K562 (cell line): Measurements from ENCODE around the gene ACSF3. TPM values are rescaled to one million over a fixed set of nuclear protein-coding genes. Genes with fewer than 3 reads are reported as not detected.

Experiments used
- ADNP ChIP-seq: fragments of 200-800 bp; sonication (Bioruptor generic); IDR thresholded peaks from 2 replicates; pipeline ENCODE4 v1.6.1; 2016; ENCODE audit warnings: missing genetic modification characterization, missing compliant biosample characterization
- ASH1L ChIP-seq: fragments of 450-650 bp; IDR thresholded peaks from 2 replicates; pipeline ENCODE4 v1.6.1; 2018; ENCODE audit warnings: borderline replicate concordance, mild to moderate bottlenecking, low read depth; ENCODE audit not compliant: partially characterized antibody
- BRCA1 ChIP-seq, 2 experiments: fragments of 450-650 bp in 1 of 2; sonication (generic) in 1 of 2; formaldehyde crosslinking in 1 of 2; IDR thresholded peaks; 2 replicates each; pipeline versions ENCODE4 v1.5.0 to v1.6.1; 2017 to 2020; ENCODE audit warnings: mild to moderate bottlenecking in 1 of 2, missing genetic modification reagents in 1 of 2
- CXXC5 ChIP-seq: fragments of 250-450 bp; sonication (Bioruptor Pico); IDR thresholded peaks from 2 replicates; pipeline ENCODE4 v1.8.0; 2022; ENCODE audit warnings: inconsistent platforms, mild to moderate bottlenecking, moderate library complexity
- ETS1 ChIP-seq: conservative IDR thresholded peaks from 2 replicates; pipeline ENCODE4 v1.6.1; 2011; ENCODE audit warnings: low read depth, mild to moderate bottlenecking, low read length; ENCODE audit not compliant: control insufficient read depth
- HMGN3 ChIP-seq: IDR thresholded peaks from 2 replicates; pipeline ENCODE4 v1.6.1; 2011; ENCODE audit warnings: borderline replicate concordance, low read depth, mild to moderate bottlenecking, mixed read lengths, low read length; ENCODE audit not compliant: insufficient read length; ENCODE audit errors: extremely low read depth
- MEIS2 ChIP-seq: fragments of 450-650 bp; IDR thresholded peaks from 2 replicates; pipeline ENCODE4 v1.6.1; 2014; ENCODE audit warnings: mild to moderate bottlenecking; ENCODE audit not compliant: partially characterized antibody
- MXI1 ChIP-seq: IDR thresholded peaks from 2 replicates; pipeline ENCODE4 v1.6.1; 2011; ENCODE audit warnings: low read depth, mild to moderate bottlenecking, improper control_type of control experiment, low read length
- NBN ChIP-seq: fragments of 450-650 bp; IDR thresholded peaks from 2 replicates; pipeline ENCODE4 v1.6.1; 2016; ENCODE audit warnings: low read depth, mild to moderate bottlenecking
- POLR2B ChIP-seq: fragments of 450-650 bp; IDR thresholded peaks from 2 replicates; pipeline ENCODE4 v1.6.1; 2018; ENCODE audit warnings: low read depth; ENCODE audit not compliant: partially characterized antibody
- RB1 ChIP-seq: fragments of 450-650 bp; IDR thresholded peaks from 2 replicates; pipeline ENCODE4 v1.6.1; 2017; ENCODE audit warnings: low read depth, mild to moderate bottlenecking
- RBFOX2 ChIP-seq: fragments of 200-400 bp; formaldehyde crosslinking; IDR thresholded peaks from 2 replicates; pipeline ENCODE4 v1.6.1; 2017; ENCODE audit warnings: low read depth, mild to moderate bottlenecking, low read length, moderate library complexity
- RFX5 ChIP-seq: IDR thresholded peaks from 2 replicates; pipeline ENCODE4 v1.6.1; 2011; ENCODE audit warnings: low read depth, mild to moderate bottlenecking, improper control_type of control experiment, low read length
- SIRT6 ChIP-seq: IDR thresholded peaks from one replicate; pipeline ENCODE4 v1.6.1; 2012; ENCODE audit warnings: low read depth, mild to moderate bottlenecking, control low read depth, inconsistent platforms, low read length, moderate library complexity
- SMARCB1 ChIP-seq: IDR thresholded peaks from 2 replicates; pipeline ENCODE4 v1.6.1; 2011; ENCODE audit warnings: improper control_type of control experiment, low read depth; ENCODE audit not compliant: insufficient read length
- SREBF2 ChIP-seq: sonication (generic); formaldehyde crosslinking; IDR thresholded peaks from 2 replicates; pipeline ENCODE4 v1.4.0; 2020; ENCODE audit warnings: mild to moderate bottlenecking, missing genetic modification reagents
- TAL1 ChIP-seq: fragments of 450-650 bp; IDR thresholded peaks from 2 replicates; pipeline ENCODE4 v1.6.1; 2016; ENCODE audit warnings: mild to moderate bottlenecking
- ZFP36 ChIP-seq: fragments of 150-350 bp; IDR thresholded peaks from 2 replicates; pipeline ENCODE4 v1.6.1; 2018; ENCODE audit warnings: low read length, low read depth; ENCODE audit not compliant: partially characterized antibody
- ZKSCAN3 ChIP-seq: fragments of 250-450 bp; sonication (Bioruptor Pico); IDR thresholded peaks from 2 replicates; pipeline ENCODE4 v1.4.0; 2020
- ZNF282 ChIP-seq: sonication (generic); formaldehyde crosslinking; IDR thresholded peaks from 2 replicates; pipeline ENCODE4 v1.8.1; 2023; ENCODE audit warnings: missing genetic modification reagents
- ZNF316 ChIP-seq: fragments of 450-650 bp; IDR thresholded peaks from 2 replicates; pipeline ENCODE4 v1.6.1; 2016
- ZNF408 ChIP-seq: fragments of 250-450 bp; sonication (Bioruptor Pico); IDR thresholded peaks from 2 replicates; pipeline ENCODE4 v1.4.0; 2020; ENCODE audit warnings: low read depth, mild to moderate bottlenecking, moderate library complexity
- ZNF444 ChIP-seq: fragments of 250-450 bp; sonication (Bioruptor Pico); IDR thresholded peaks from 2 replicates; pipeline ENCODE4 v1.4.0; 2020; ENCODE audit warnings: mild to moderate bottlenecking, moderate library complexity
- ZNF668 ChIP-seq: fragments of 250-450 bp; sonication (Bioruptor Pico); IDR thresholded peaks from 2 replicates; pipeline ENCODE4 v1.8.0; 2022; ENCODE audit warnings: mild to moderate bottlenecking, inconsistent platforms
- ZNF79 ChIP-seq: fragments of 250-450 bp; sonication (Bioruptor Pico); IDR thresholded peaks from 2 replicates; pipeline ENCODE4 v1.4.0; 2020; ENCODE audit warnings: low read depth, mild to moderate bottlenecking, moderate library complexity
- polyA plus RNA-seq, 8 experiments: library from polyadenylated mRNA; depleted of rRNA in 4 of 8; stranded (reverse) in 5 of 8; unstranded in 3 of 8; fragments of >200 nt; fragmentation: Nextera tagmentation in 2 of 8; fragmentation: Illumina TruSeq in 1 of 8; extraction: Ambion mirVana in 2 of 8; extraction: Trizol in 1 of 8; gene quantifications; 2 replicates each; pipeline versions ENCODE4 v1.2.1 to v1.2.3, GENCODE V29; 2011 to 2014; ENCODE audit warnings: inconsistent platforms in 1 of 8, missing spikeins in 1 of 8
- total RNA-seq, 7 experiments: library from RNA; depleted of rRNA in 6 of 7; stranded (reverse); fragments of >200 nt in 6 of 7; fragmentation: Illumina TruSeq in 2 of 7; extraction: Trizol in 2 of 7; gene quantifications; 2 replicates each; pipeline versions ENCODE4 v1.2.1 to v1.2.3, GENCODE V29; 2011 to 2021; ENCODE audit warnings: low replicate concordance in 1 of 7
- TF ChIP-seq, protein P1 (sequence below): sonication (generic); formaldehyde crosslinking; IDR thresholded peaks from 2 replicates; pipeline ENCODE4 v1.9.0; 2022; ENCODE audit warnings: mild to moderate bottlenecking, missing genetic modification reagents
- TF ChIP-seq, protein P2 (sequence below): IDR thresholded peaks from 2 replicates; pipeline ENCODE4 v1.6.1; 2014; ENCODE audit warnings: antibody characterized with exemption

Gene ACSF3
- total and polyA plus RNA-seq, 9 of the 15 experiments (the other 6 are each of a cell fraction or from before 2014, with no cell fraction given) = 0.77 to 32.8 (median 14.7) TPM

DNA sequence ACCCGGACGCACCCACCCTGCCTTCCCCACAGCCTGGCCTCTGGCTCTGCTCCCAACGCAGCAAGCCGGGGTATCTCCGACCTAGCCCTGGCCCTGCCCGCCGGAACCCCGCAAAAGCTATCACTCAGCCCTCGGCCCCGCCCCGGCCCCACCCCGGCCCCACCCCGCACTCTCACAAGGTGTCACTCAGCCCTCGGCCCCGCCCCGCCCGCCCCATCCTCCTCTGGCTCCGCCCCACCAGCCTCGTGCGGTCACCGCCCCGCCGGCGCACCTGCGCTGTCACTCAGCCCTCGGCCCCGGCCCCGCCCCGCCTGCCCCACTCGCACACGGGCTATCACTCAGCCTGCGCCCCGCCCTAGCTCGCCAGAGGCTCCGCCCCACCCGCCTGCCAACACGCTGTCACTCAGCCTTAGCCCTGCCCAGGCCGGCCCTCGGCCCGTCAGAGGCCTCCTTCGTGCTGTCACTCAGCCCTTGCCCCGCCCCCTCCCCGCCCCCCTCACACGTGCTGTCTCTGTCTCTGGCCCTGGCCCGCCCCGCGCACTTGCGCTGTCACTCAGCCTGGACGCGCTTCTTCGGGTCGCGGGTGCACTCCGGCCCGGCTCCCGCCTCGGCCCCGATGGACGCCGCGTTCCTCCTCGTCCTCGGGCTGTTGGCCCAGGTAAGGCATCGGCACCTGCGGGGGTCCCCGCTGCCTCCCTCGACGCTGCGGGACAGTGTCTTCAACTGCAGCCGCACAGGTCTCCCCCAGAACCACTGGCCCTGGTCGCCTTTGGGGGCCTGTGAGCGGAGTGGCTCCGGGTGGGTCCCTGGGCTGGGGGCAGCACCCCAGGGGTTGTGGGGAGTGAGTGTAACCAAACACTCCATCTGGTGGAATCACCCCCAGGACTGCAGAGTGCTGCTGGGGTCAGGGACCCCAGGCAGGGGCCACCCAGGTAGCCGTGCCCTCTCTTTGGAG, 77.8 kb downstream of the ACSF3 start, which contains the start of gene CDH15 (continued):
- TF ChIP-seq ZNF444 (CRISPR knock-in tag) (no peak), ASH1L (no peak), SMARCB1 (no peak), BRCA1 (IDR thresholded peaks at IDR 0.05) (no peak), BRCA1 (CRISPR knock-in tag; IDR thresholded peaks at IDR 0.05) (no peak), ETS1 (no peak; the same call in 1 of the 2 replicates), HMGN3 (peak; percentile 36), ZNF316 (peak; percentile 7; the same call in 1 of the 2 replicates), RBFOX2 (no peak), ZKSCAN3 (CRISPR knock-in tag) (no peak), NBN (no peak), ZNF79 (CRISPR knock-in tag) (no peak), ZNF408 (CRISPR knock-in tag) (no peak), MEIS2 (peak; percentile 67), RB1 (no peak; the same call in 1 of the 2 replicates), ZNF668 (CRISPR knock-in tag) (no peak), ADNP (tag) (no peak), RFX5 (no peak), ZNF282 (CRISPR knock-in tag) (no peak), MXI1 (peak; percentile 50; the same call in 1 of the 2 replicates), POLR2B (no peak), ZFP36 (no peak), TAL1 (no peak), SIRT6 (no peak), CXXC5 (CRISPR knock-in tag) (peak; percentile 43; the same call in 1 of the 2 replicates), SREBF2 (CRISPR knock-in tag) (no peak)
- TF ChIP-seq, protein P1, sequence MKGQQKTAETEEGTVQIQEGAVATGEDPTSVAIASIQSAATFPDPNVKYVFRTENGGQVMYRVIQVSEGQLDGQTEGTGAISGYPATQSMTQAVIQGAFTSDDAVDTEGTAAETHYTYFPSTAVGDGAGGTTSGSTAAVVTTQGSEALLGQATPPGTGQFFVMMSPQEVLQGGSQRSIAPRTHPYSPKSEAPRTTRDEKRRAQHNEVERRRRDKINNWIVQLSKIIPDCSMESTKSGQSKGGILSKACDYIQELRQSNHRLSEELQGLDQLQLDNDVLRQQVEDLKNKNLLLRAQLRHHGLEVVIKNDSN (CRISPR knock-in tag) = peak; percentile 80
- TF ChIP-seq, protein P2, sequence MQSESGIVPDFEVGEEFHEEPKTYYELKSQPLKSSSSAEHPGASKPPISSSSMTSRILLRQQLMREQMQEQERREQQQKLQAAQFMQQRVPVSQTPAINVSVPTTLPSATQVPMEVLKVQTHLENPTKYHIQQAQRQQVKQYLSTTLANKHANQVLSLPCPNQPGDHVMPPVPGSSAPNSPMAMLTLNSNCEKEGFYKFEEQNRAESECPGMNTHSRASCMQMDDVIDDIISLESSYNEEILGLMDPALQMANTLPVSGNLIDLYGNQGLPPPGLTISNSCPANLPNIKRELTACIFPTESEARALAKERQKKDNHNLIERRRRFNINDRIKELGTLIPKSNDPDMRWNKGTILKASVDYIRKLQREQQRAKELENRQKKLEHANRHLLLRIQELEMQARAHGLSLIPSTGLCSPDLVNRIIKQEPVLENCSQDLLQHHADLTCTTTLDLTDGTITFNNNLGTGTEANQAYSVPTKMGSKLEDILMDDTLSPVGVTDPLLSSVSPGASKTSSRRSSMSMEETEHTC = no peak
